H9 (cell line): ENCODE data around the gene BAZ1B. TPM values are rescaled to one million over a fixed set of nuclear protein-coding genes. Genes with fewer than 3 reads are reported as not detected.

Experiments used
- DNase-seq: peaks from one replicate; pipeline ENCODE4 v3.0.0-alpha.2; 2017
- H2AFZ ChIP-seq: one replicate; pipeline ENCODE4 v1.6.1; 2013; ENCODE audit warnings: mild to moderate bottlenecking, low read length, control low read depth, moderate library complexity
- H2AK5ac ChIP-seq: 2 replicates; pipeline ENCODE4 v1.6.1; 2013; ENCODE audit warnings: low read length, control low read depth, mixed read lengths; ENCODE audit not compliant: insufficient read length
- H2BK120ac ChIP-seq: one replicate; pipeline ENCODE4 v1.6.1; 2013; ENCODE audit warnings: low read depth, mild to moderate bottlenecking, low read length, control low read depth, inconsistent platforms; ENCODE audit not compliant: poor library complexity, severe bottlenecking
- H2BK12ac ChIP-seq: 2 replicates; pipeline ENCODE4 v1.6.1; 2013; ENCODE audit warnings: low read length, control low read depth, mixed read lengths, low read depth; ENCODE audit not compliant: insufficient read length
- H2BK15ac ChIP-seq: 2 replicates; pipeline ENCODE4 v1.6.1; 2013; ENCODE audit warnings: low read depth, low read length, control low read depth
- H2BK20ac ChIP-seq: one replicate; pipeline ENCODE4 v1.6.1; 2013; ENCODE audit warnings: low read depth, mild to moderate bottlenecking, low read length, control low read depth, inconsistent platforms; ENCODE audit not compliant: poor library complexity, severe bottlenecking
- H2BK5ac ChIP-seq: 2 replicates; pipeline ENCODE4 v1.6.1; 2013; ENCODE audit warnings: low read length, control low read depth, mixed read lengths; ENCODE audit not compliant: insufficient read length
- H3K14ac ChIP-seq: 2 replicates; pipeline ENCODE4 v1.6.1; 2013; ENCODE audit warnings: low read length, control low read depth; ENCODE audit not compliant: insufficient read depth
- H3K18ac ChIP-seq: 2 replicates; pipeline ENCODE4 v1.6.1; 2013; ENCODE audit warnings: low read depth, mild to moderate bottlenecking, mixed read lengths, low read length, control low read depth; ENCODE audit not compliant: insufficient read length
- H3K23ac ChIP-seq: 2 replicates; pipeline ENCODE4 v1.6.1; 2013; ENCODE audit warnings: low read length, control low read depth, mixed read lengths, low read depth; ENCODE audit not compliant: insufficient read length
- H3K23me2 ChIP-seq: 2 replicates; pipeline ENCODE4 v1.6.1; 2013; ENCODE audit warnings: low read depth, mild to moderate bottlenecking, mixed read lengths, low read length, control low read depth; ENCODE audit not compliant: insufficient read length, poor library complexity, severe bottlenecking
- H3K27ac ChIP-seq: 2 replicates; pipeline ENCODE4 v1.5.1; 2013; ENCODE audit warnings: low read length, control low read depth, mixed read lengths, low read depth; ENCODE audit not compliant: insufficient read length
- H3K27me3 ChIP-seq: 2 replicates; pipeline ENCODE4 v1.6.1; 2013; ENCODE audit warnings: low read length, control low read depth, inconsistent platforms; ENCODE audit not compliant: insufficient read depth
- H3K4ac ChIP-seq: 2 replicates; pipeline ENCODE4 v1.6.1; 2013; ENCODE audit warnings: low read depth, mild to moderate bottlenecking, control low read depth, inconsistent platforms, low read length, moderate library complexity
- H3K4me1 ChIP-seq: 2 replicates; pipeline ENCODE4 v1.6.1; 2013; ENCODE audit warnings: low read length, control low read depth, inconsistent platforms; ENCODE audit not compliant: insufficient read depth
- H3K4me2 ChIP-seq: 2 replicates; pipeline ENCODE4 v1.6.1; 2013; ENCODE audit warnings: low read length, control low read depth, mixed read lengths; ENCODE audit not compliant: insufficient read length, insufficient read depth
- H3K56ac ChIP-seq: 2 replicates; pipeline ENCODE4 v1.6.1; 2013; ENCODE audit warnings: low read depth, mild to moderate bottlenecking, mixed read lengths, low read length, control low read depth; ENCODE audit not compliant: insufficient read length
- H3K79me1 ChIP-seq: 2 replicates; pipeline ENCODE4 v1.6.1; 2013; ENCODE audit warnings: low read depth, mild to moderate bottlenecking, moderate library complexity, low read length, control low read depth, inconsistent platforms; ENCODE audit not compliant: insufficient read depth, poor library complexity, severe bottlenecking
- H3K79me2 ChIP-seq: 2 replicates; pipeline ENCODE4 v1.6.1; 2013; ENCODE audit warnings: low read length, control low read depth, inconsistent platforms; ENCODE audit not compliant: insufficient read depth
- H3K9ac ChIP-seq: 2 replicates; pipeline ENCODE4 v1.6.1; 2013; ENCODE audit warnings: low read length, control low read depth, mixed read lengths; ENCODE audit not compliant: insufficient read length; ENCODE audit errors: extremely low read depth
- H3K9me3 ChIP-seq: one replicate; pipeline ENCODE4 v1.6.1; 2013; ENCODE audit warnings: low read depth, low read length, inconsistent platforms; ENCODE audit not compliant: control insufficient read depth
- H3T11ph ChIP-seq: one replicate; pipeline ENCODE4 v1.6.1; 2013; ENCODE audit warnings: mild to moderate bottlenecking, low read length, control low read depth, inconsistent platforms
- H4K20me1 ChIP-seq: one replicate; pipeline ENCODE4 v1.6.1; 2013; ENCODE audit not compliant: control insufficient read depth, insufficient read length, insufficient read depth
- H4K5ac ChIP-seq: 2 replicates; pipeline ENCODE4 v1.6.1; 2013; ENCODE audit warnings: low read depth, mild to moderate bottlenecking, mixed read lengths, low read length, control low read depth; ENCODE audit not compliant: insufficient read length
- H4K8ac ChIP-seq: replicated peaks from 2 replicates; pipeline ENCODE4 v1.6.1; 2013; ENCODE audit warnings: low read length, control low read depth, mixed read lengths, low read depth; ENCODE audit not compliant: insufficient read length
- H4K91ac ChIP-seq: 2 replicates; pipeline ENCODE4 v1.6.1; 2013; ENCODE audit warnings: low read depth, mild to moderate bottlenecking, moderate library complexity, mixed read lengths, low read length, control low read depth; ENCODE audit not compliant: insufficient read length
- H3K27ac Mint-ChIP-seq, 3 experiments: 2 replicates in 2 of 3; 3 replicates in 1 of 3; pipeline ENCODE4 v1.8.0; 2020 to 2021; ENCODE audit warnings: mixed read lengths in 3 of 3, mild to moderate bottlenecking in 1 of 3, moderate library complexity in 1 of 3
- H3K27me3 Mint-ChIP-seq: 2 replicates; pipeline ENCODE4 v1.8.0; 2021; ENCODE audit warnings: low read depth, mild to moderate bottlenecking, moderate library complexity, mixed read lengths
- H3K36me3 Mint-ChIP-seq, 3 experiments: 2 replicates in 2 of 3; 3 replicates in 1 of 3; pipeline ENCODE4 v1.8.0; 2020 to 2021; ENCODE audit warnings: low read depth in 3 of 3, mixed read lengths in 3 of 3; ENCODE audit not compliant: insufficient read depth in 1 of 3
- H3K4me1 Mint-ChIP-seq, 2 experiments: 2 replicates each; pipeline ENCODE4 v1.8.0; 2020; ENCODE audit warnings: mixed read lengths in 2 of 2
- H3K4me3 Mint-ChIP-seq, 2 experiments: 2 replicates in 1 of 2; 3 replicates in 1 of 2; pipeline ENCODE4 v1.8.0; 2020 to 2021; ENCODE audit warnings: mild to moderate bottlenecking in 2 of 2, mixed read lengths in 2 of 2, moderate library complexity in 1 of 2
- H3K9me3 Mint-ChIP-seq, 2 experiments: 2 replicates in 1 of 2; 3 replicates in 1 of 2; pipeline ENCODE4 v1.8.0; 2020; ENCODE audit warnings: mild to moderate bottlenecking in 2 of 2, mixed read lengths in 2 of 2, moderate library complexity in 1 of 2
- WGBS: extraction: QIAGEN DNeasy Blood & Tissue Kit; methylation state at CpG from one replicate; pipeline ENCODE4 v1.1.7; 2013; ENCODE audit warnings: missing lambda C conversion rate, low lambda C conversion rate, mixed read lengths; ENCODE audit not compliant: insufficient read length; ENCODE audit errors: extremely low coverage; 5-methylcytosine and 5-hydroxymethylcytosine counted together
- total RNA-seq: library from RNA; stranded (reverse); gene quantifications from 2 replicates; pipeline ENCODE4 v1.2.1, GENCODE V29; 2021
- TF ChIP-seq, protein P1 (sequence below): fragments of 200-600 bp; sonication (generic); conservative IDR thresholded peaks from 3 replicates; pipeline ENCODE4 v1.8.0; 2021; ENCODE audit warnings: antibody characterized with exemption, mild to moderate bottlenecking

The BAZ1B gene
- total RNA-seq, 1 experiment from 2014 or later: 96.4 TPM

- H2BK120ac ChIP-seq: no peak overlapping the region
- H4K91ac ChIP-seq: no peak overlapping the region
- Mint-ChIP-seq H3K4me3 (no peak overlapping the region), H3K27me3 (no peaks in the 10 kb centered on the region), H3K36me3 (peaks cover 58 to 95% (median 92%) of the 10 kb centered on the region in 3 experiments; a peak in 6 of 7 replicates), H3K9me3 (no peaks in the 10 kb centered on the region), H3K27ac (no peak overlapping the region), H3K4me1 (no peaks in the 10 kb centered on the region)
- H2BK20ac ChIP-seq: no peak overlapping the region
- no peak overlapping the region for H3K14ac ChIP-seq
- H4K20me1 ChIP-seq: no peaks in the 10 kb centered on the region
- no peak overlapping the region for H3K4me2 ChIP-seq
- no peaks in the 10 kb centered on the region for H3K79me2 ChIP-seq
- no peak overlapping the region for H3K56ac ChIP-seq
- no peaks in the 10 kb centered on the region for H3K27me3 ChIP-seq
- no peak overlapping the region for H4K5ac ChIP-seq
- H2AFZ ChIP-seq: no peak overlapping the region
- TF ChIP-seq, protein P1, sequence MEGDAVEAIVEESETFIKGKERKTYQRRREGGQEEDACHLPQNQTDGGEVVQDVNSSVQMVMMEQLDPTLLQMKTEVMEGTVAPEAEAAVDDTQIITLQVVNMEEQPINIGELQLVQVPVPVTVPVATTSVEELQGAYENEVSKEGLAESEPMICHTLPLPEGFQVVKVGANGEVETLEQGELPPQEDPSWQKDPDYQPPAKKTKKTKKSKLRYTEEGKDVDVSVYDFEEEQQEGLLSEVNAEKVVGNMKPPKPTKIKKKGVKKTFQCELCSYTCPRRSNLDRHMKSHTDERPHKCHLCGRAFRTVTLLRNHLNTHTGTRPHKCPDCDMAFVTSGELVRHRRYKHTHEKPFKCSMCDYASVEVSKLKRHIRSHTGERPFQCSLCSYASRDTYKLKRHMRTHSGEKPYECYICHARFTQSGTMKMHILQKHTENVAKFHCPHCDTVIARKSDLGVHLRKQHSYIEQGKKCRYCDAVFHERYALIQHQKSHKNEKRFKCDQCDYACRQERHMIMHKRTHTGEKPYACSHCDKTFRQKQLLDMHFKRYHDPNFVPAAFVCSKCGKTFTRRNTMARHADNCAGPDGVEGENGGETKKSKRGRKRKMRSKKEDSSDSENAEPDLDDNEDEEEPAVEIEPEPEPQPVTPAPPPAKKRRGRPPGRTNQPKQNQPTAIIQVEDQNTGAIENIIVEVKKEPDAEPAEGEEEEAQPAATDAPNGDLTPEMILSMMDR: no peak
- WGBS: no CpG with 5 or more reads among the region's 1 CpG
- no peak overlapping the region for H3T11ph ChIP-seq
- H3K79me1 ChIP-seq: no peaks in the 10 kb centered on the region
- H2AK5ac ChIP-seq: no peak overlapping the region
- H3K23ac ChIP-seq: no peak overlapping the region
- H3K23me2 ChIP-seq: no peaks in the 10 kb centered on the region
- no peak overlapping the region for H3K27ac ChIP-seq
- H3K9me3 ChIP-seq: no peaks in the 10 kb centered on the region
- no peak overlapping the region for H2BK5ac ChIP-seq
- H4K8ac ChIP-seq: no peak overlapping the region
- no peak overlapping the region for H3K18ac ChIP-seq
- H2BK12ac ChIP-seq: no peak overlapping the region
- H3K4ac ChIP-seq: no peak overlapping the region
- no peak overlapping the region for H3K9ac ChIP-seq
- H2BK15ac ChIP-seq: no peak overlapping the region
- no peak for DNase-seq
- no peaks in the 10 kb centered on the region for H3K4me1 ChIP-seq
Observed at GRCh38 chr7:73466112-73466511, 56.0 kb downstream of the BAZ1B start.
